ENCODE measurements around the gene TRERF1. TPM values are rescaled to one million over a fixed set of nuclear protein-coding genes. Genes with fewer than 3 reads are reported as not detected.

Gene TRERF1
- total RNA-seq, 1 donor from 2014 or later: 3.8 TPM

GRCh38 chr6:42427871-42428270 is 23.9 kb downstream of the TRERF1 start:
- H3K36me3 ChIP-seq: no peaks in the 10 kb centered on the region
- intact Hi-C loops (cut with DNase I): no loop called here
- no peak for ATAC-seq
- TF ChIP-seq CTCF (IDR thresholded peaks at IDR 0.05): no peak
- H3K27me3 ChIP-seq: no peaks in the 10 kb centered on the region
- no peaks in the 10 kb centered on the region for H3K9me3 ChIP-seq
- H3K4me1 ChIP-seq: peaks cover 18% of the 10 kb centered on the region
- no peak overlapping the region for H3K4me3 ChIP-seq
- H3K27ac ChIP-seq: peak overlapping the region; percentile 36
- DNase-seq: no peak

- TF ChIP-seq CTCF (IDR thresholded peaks at IDR 0.05): no peak
- no peaks in the 10 kb centered on the region for H3K36me3 ChIP-seq
- H3K27me3 ChIP-seq: no peaks in the 10 kb centered on the region
- intact Hi-C loops (cut with DNase I): no loop called here
- peaks cover 18% of the 10 kb centered on the region for H3K4me1 ChIP-seq
- no peak overlapping the region for H3K4me3 ChIP-seq
- no peaks in the 10 kb centered on the region for H3K9me3 ChIP-seq
- no peak overlapping the region for H3K27ac ChIP-seq
- ATAC-seq: no peak
- DNase-seq: no peak
These were observed 25.5 kb downstream of the TRERF1 start for GRCh38 chr6:42426191-42426590.

- H3K27ac ChIP-seq: no peak overlapping the region
- ATAC-seq (no peak), DNase-seq (no peak)
- TF ChIP-seq CTCF (IDR thresholded peaks at IDR 0.05): no peak
- no peaks in the 10 kb centered on the region for H3K36me3 ChIP-seq
- no peak overlapping the region for H3K4me3 ChIP-seq
- no peaks in the 10 kb centered on the region for H3K9me3 ChIP-seq
- H3K4me1 ChIP-seq: peaks cover 18% of the 10 kb centered on the region
- intact Hi-C loops (cut with DNase I): no loop called here
- H3K27me3 ChIP-seq: no peaks in the 10 kb centered on the region
These were observed 26.7 kb downstream of the TRERF1 start for GRCh38 chr6:42424906-42425474.

GRCh38 chr6:42423244-42423643 is 28.5 kb downstream of the TRERF1 start:
- no peak for TF ChIP-seq CTCF (IDR thresholded peaks at IDR 0.05)
- intact Hi-C loops (cut with DNase I): no loop called here

GRCh38 chr6:42420741-42421140 is 31.0 kb downstream of the TRERF1 start:
- H3K4me1 ChIP-seq: no peaks in the 10 kb centered on the region
- DNase-seq (no peak), ATAC-seq (no peak)
- no peaks in the 10 kb centered on the region for H3K9me3 ChIP-seq
- intact Hi-C loops (cut with DNase I): no loop called here
- no peak overlapping the region for H3K4me3 ChIP-seq
- no peaks in the 10 kb centered on the region for H3K36me3 ChIP-seq
- no peak for TF ChIP-seq CTCF (IDR thresholded peaks at IDR 0.05)
- H3K27ac ChIP-seq: no peak overlapping the region
- H3K27me3 ChIP-seq: no peaks in the 10 kb centered on the region

More at GRCh38 chr6:42423244-42423643, 28.5 kb downstream of the TRERF1 start:
- ATAC-seq (no peak), DNase-seq (no peak)
- Histone ChIP-seq H3K27me3 (no peaks in the 10 kb centered on the region), H3K9me3 (no peaks in the 10 kb centered on the region), H3K27ac (no peak overlapping the region), H3K4me3 (no peak overlapping the region), H3K4me1 (peaks cover 4% of the 10 kb centered on the region), H3K36me3 (no peaks in the 10 kb centered on the region)

All from upper lobe of right lung (tissue), 1 donor.